IMR-90 (cell line): Measurements from ENCODE around the gene TRAP1. TPM values are rescaled to one million over a fixed set of nuclear protein-coding genes. Genes with fewer than 3 reads are reported as not detected.

Source experiments
- ATAC-seq: fragments of 200-7000 bp; cut with Tn5 transposase; 2 replicates; pipeline ENCODE4 v1.9.1; 2020; ENCODE audit warnings: low read depth, mild to moderate bottlenecking, moderate library complexity
- BruUV-seq: library from RNA; stranded (reverse); fragments of 400-500 nt; replicated peaks from 2 replicates; lab custom pipeline; 2021; lab: Mats Ljungman, UMichigan
- CTCF ChIA-PET: fragments of 300-600 bp; formaldehyde crosslinking; extraction: SDS; loops from one replicate; lab custom pipeline; 2021; ENCODE audit warnings: antibody characterized with exemption; lab: Yijun Ruan, JAX
- POLR2A ChIA-PET: fragments of 300-600 bp; sonication (Branson Sonifier 250); formaldehyde crosslinking; loops from one replicate; lab custom pipeline; 2022; ENCODE audit warnings: antibody characterized with exemption; ENCODE audit not compliant: unreplicated experiment; lab: Charles Lee
- DNase-seq: peaks from one replicate; pipeline ENCODE4 v3.0.0; 2013
- H2AFZ ChIP-seq: replicated peaks from 2 replicates; pipeline ENCODE3; 2013; ENCODE audit warnings: low read length, mild to moderate bottlenecking; ENCODE audit not compliant: poor library complexity
- H2AK5ac ChIP-seq: 2 replicates; pipeline ENCODE4 v1.6.1; 2013; ENCODE audit warnings: low read depth, low read length, inconsistent platforms
- H2AK9ac ChIP-seq: replicated peaks from 2 replicates; pipeline ENCODE3; 2013; ENCODE audit warnings: mild to moderate bottlenecking, low read depth, low read length, moderate library complexity; ENCODE audit not compliant: poor library complexity
- H2BK120ac ChIP-seq: 2 replicates; pipeline ENCODE4 v1.6.1; 2013; ENCODE audit warnings: low read depth, low read length, inconsistent platforms
- H2BK15ac ChIP-seq: 3 replicates; pipeline ENCODE4 v1.6.1; 2013; ENCODE audit warnings: low read depth, low read length, inconsistent platforms
- H2BK20ac ChIP-seq: 2 replicates; pipeline ENCODE4 v1.6.1; 2013; ENCODE audit warnings: low read depth, mild to moderate bottlenecking, inconsistent platforms, low read length, moderate library complexity
- H2BK5ac ChIP-seq: 2 replicates; pipeline ENCODE4 v1.6.1; 2013; ENCODE audit warnings: mild to moderate bottlenecking, low read depth, low read length, inconsistent platforms; ENCODE audit not compliant: poor library complexity, severe bottlenecking
- H3K14ac ChIP-seq: replicated peaks from 2 replicates; pipeline ENCODE4 v1.6.1; 2013; ENCODE audit warnings: low read depth, low read length, inconsistent platforms
- H3K18ac ChIP-seq: 2 replicates; pipeline ENCODE4 v1.6.1; 2013; ENCODE audit warnings: low read depth, low read length, control low read depth
- H3K23ac ChIP-seq: 2 replicates; pipeline ENCODE4 v1.6.1; 2013; ENCODE audit warnings: low read depth, low read length, inconsistent platforms
- H3K27ac ChIP-seq: 2 replicates; pipeline ENCODE4 v1.5.1; 2013; ENCODE audit warnings: mild to moderate bottlenecking, control low read depth, low read length; ENCODE audit not compliant: insufficient read depth
- H3K27me3 ChIP-seq: 2 replicates; pipeline ENCODE4 v1.6.1; 2013; ENCODE audit warnings: low read length; ENCODE audit not compliant: control insufficient read depth, insufficient read depth
- H3K36me3 ChIP-seq: 2 replicates; pipeline ENCODE4 v1.6.1; 2013; ENCODE audit warnings: low read length, mixed read lengths; ENCODE audit not compliant: control insufficient read depth, insufficient read depth
- H3K4ac ChIP-seq: 2 replicates; pipeline ENCODE4 v1.6.1; 2013; ENCODE audit warnings: low read depth, low read length, inconsistent platforms
- H3K4me1 ChIP-seq: 2 replicates; pipeline ENCODE4 v1.6.1; 2013; ENCODE audit warnings: low read length, mixed read lengths; ENCODE audit not compliant: control insufficient read depth, insufficient read depth
- H3K4me2 ChIP-seq: 2 replicates; pipeline ENCODE4 v1.6.1; 2013; ENCODE audit warnings: low read depth, mild to moderate bottlenecking, control low read depth, low read length, moderate library complexity
- H3K4me3 ChIP-seq: 2 replicates; pipeline ENCODE4 v1.5.1; 2013; ENCODE audit warnings: low read depth, mild to moderate bottlenecking, control low read depth, low read length, moderate library complexity; ENCODE audit not compliant: insufficient read depth
- H3K56ac ChIP-seq: 2 replicates; pipeline ENCODE4 v1.6.1; 2013; ENCODE audit warnings: low read length, inconsistent platforms; ENCODE audit not compliant: insufficient read depth; ENCODE audit errors: extremely low read depth
- H3K79me1 ChIP-seq, 2 experiments: 2 replicates each; pipeline ENCODE4 v1.6.1; 2013; ENCODE audit warnings: low read length in 2 of 2, inconsistent platforms in 1 of 2, low read depth in 1 of 2
- H3K9ac ChIP-seq: 2 replicates; pipeline ENCODE4 v1.6.1; 2013; ENCODE audit warnings: low read depth, low read length, control low read depth
- H3K9me1 ChIP-seq: 2 replicates; pipeline ENCODE4 v1.6.1; 2013; ENCODE audit warnings: low read length, inconsistent platforms; ENCODE audit not compliant: insufficient read depth
- H3K9me3 ChIP-seq: 2 replicates; pipeline ENCODE4 v1.6.1; 2013; ENCODE audit warnings: low read length; ENCODE audit not compliant: control insufficient read depth, insufficient read depth
- H4K20me1 ChIP-seq: 2 replicates; pipeline ENCODE4 v1.6.1; 2013; ENCODE audit warnings: low read length, inconsistent platforms; ENCODE audit not compliant: insufficient read depth
- H4K5ac ChIP-seq: 2 replicates; pipeline ENCODE4 v1.6.1; 2013; ENCODE audit warnings: mild to moderate bottlenecking, low read depth, low read length, control low read depth
- H4K8ac ChIP-seq, 2 experiments: 2 replicates each; pipeline ENCODE4 v1.6.1; 2013; ENCODE audit warnings: low read depth in 2 of 2, low read length in 2 of 2, control low read depth in 1 of 2, inconsistent platforms in 1 of 2
- H4K91ac ChIP-seq: 2 replicates; pipeline ENCODE4 v1.6.1; 2013; ENCODE audit warnings: low read depth, low read length, inconsistent platforms; ENCODE audit not compliant: insufficient read depth
- CHD1 ChIP-seq: IDR thresholded peaks from 2 replicates; pipeline ENCODE4 v1.6.1; 2012; ENCODE audit warnings: low read depth, low read length, improper control_type of control experiment
- ELK1 ChIP-seq: fragments of 150-350 bp; IDR thresholded peaks from 2 replicates; pipeline ENCODE4 v1.6.1; 2016; ENCODE audit warnings: low read depth, mild to moderate bottlenecking, low read length, moderate library complexity, borderline replicate concordance
- MXI1 ChIP-seq: IDR thresholded peaks from 2 replicates; pipeline ENCODE4 v1.6.1; 2012; ENCODE audit warnings: low read depth, mild to moderate bottlenecking, low read length, moderate library complexity, borderline replicate concordance
- POLR2A ChIP-seq: IDR thresholded peaks from 2 replicates; pipeline ENCODE4 v1.6.1; 2012; ENCODE audit warnings: mild to moderate bottlenecking, low read depth, low read length
- RCOR1 ChIP-seq: IDR thresholded peaks from 2 replicates; pipeline ENCODE4 v1.6.1; 2012; ENCODE audit warnings: mild to moderate bottlenecking, low read length, improper control_type of control experiment; ENCODE audit not compliant: insufficient replicate concordance
- RFX5 ChIP-seq: IDR thresholded peaks from 2 replicates; pipeline ENCODE4 v1.8.0; 2012; ENCODE audit warnings: low read depth, mild to moderate bottlenecking, low read length, moderate library complexity
- WGBS, 2 experiments: methylation state at CpG; one replicate each; pipeline versions ENCODE4 v1.1.5 to v1.1.7; 2013; ENCODE audit warnings: missing lambda C conversion rate in 2 of 2; ENCODE audit not compliant: insufficient read length in 1 of 2; ENCODE audit errors: extremely low coverage in 2 of 2; 5-methylcytosine and 5-hydroxymethylcytosine counted together
- dilution Hi-C: fragments of 300-500 bp; cut with HindIII; formaldehyde crosslinking; loops from one replicate; pipeline ENCODE4 v1.14.3; 2018; ENCODE audit warnings: low sequenced_read_pairs; ENCODE audit not compliant: unreplicated experiment
- in situ Hi-C: fragments of 300-500 bp; cut with MboI; formaldehyde crosslinking; loops from 3 replicates; pipeline ENCODE4 v1.14.3; 2019; ENCODE audit warnings: low sequenced_read_pairs, inconsistent platforms, mixed read lengths
- intact Hi-C: fragments of 100-400 bp; cut with micrococcal nuclease; formaldehyde crosslinking; loops from 2 replicates; pipeline ENCODE4 v1.10.0; 2022
- polyA plus RNA-seq, 3 experiments: library from polyadenylated mRNA; depleted of rRNA; stranded (reverse); fragments of >200 nt; gene quantifications; 2 replicates each; pipeline ENCODE4 v1.2.3, GENCODE V29; 2012; ENCODE audit warnings: low replicate concordance in 1 of 3
- total RNA-seq: library from RNA; depleted of rRNA; stranded (reverse); fragments of >200 nt; gene quantifications from 2 replicates; pipeline ENCODE4 v1.2.3, GENCODE V29; 2012
- TF ChIP-seq, protein P1 (sequence below): fragments of 150-350 bp; IDR thresholded peaks from 2 replicates; pipeline ENCODE4 v1.6.1; 2017; ENCODE audit warnings: mild to moderate bottlenecking, antibody characterized with exemption, low read length, low read depth

TRAP1 gene
- total and polyA plus RNA-seq, 2 of the 4 experiments (the other 2 are of a cell fraction) = 139 to 145 TPM

DNA sequence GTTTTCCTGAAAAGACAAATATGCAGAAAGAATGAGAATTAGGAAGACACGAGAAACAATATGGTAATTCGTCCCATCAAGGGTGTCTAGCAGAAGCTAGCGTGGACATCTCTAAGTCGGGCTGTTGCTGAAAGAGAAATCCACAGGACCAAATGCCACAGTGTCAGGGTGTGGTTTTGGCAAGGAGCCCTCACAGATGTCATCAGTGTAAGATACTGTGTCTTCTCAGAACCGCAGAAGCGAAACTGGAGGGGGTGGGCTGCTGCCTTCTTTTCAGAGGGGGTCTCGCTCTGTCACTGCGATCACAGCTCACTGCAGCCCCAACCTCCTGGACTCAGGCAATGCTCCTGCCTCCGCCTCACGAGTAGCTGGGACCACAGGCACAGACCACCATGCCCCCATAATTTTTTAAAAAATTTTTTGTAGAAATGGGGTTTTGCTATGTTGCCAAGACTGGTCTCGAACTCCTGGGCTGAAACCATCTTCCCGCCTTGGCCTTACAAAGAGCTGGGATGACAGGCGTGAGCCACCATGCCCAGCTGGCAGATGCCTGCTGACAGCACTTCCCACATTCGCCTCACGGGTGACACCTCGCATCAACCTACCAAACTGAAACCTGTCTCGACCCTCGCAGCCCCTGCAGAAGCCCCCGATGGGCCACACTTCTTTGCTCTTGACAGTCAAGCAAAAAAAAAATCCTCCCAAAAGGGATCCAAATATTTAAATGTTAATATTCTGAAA is 26.2 kb downstream of the TRAP1 start:
- H2AK9ac ChIP-seq = peak overlapping the region; percentile 79
- H3K9ac ChIP-seq = no peak overlapping the region
- H3K56ac ChIP-seq = no peak overlapping the region
- peak overlapping the region; percentile 91 for H2AFZ ChIP-seq
- H3K18ac ChIP-seq = no peak overlapping the region
- dilution Hi-C loops (no loop called here), in situ Hi-C loops (no loop called here), intact Hi-C loops (loop anchor here (1.0 to 10.0 kb wide), 5 partner anchors 164 to 564 kb away; partner anchors contain the start of gene ADCY9)
- POLR2A ChIA-PET = no interaction called here
- no peak for TF ChIP-seq MXI1
- no peak for TF ChIP-seq RFX5
- TF ChIP-seq, protein P1, sequence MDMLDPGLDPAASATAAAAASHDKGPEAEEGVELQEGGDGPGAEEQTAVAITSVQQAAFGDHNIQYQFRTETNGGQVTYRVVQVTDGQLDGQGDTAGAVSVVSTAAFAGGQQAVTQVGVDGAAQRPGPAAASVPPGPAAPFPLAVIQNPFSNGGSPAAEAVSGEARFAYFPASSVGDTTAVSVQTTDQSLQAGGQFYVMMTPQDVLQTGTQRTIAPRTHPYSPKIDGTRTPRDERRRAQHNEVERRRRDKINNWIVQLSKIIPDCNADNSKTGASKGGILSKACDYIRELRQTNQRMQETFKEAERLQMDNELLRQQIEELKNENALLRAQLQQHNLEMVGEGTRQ = no peak
- no peak for TF ChIP-seq ELK1
- TF ChIP-seq CHD1 = no peak
- TF ChIP-seq RCOR1 = no peak
- TF ChIP-seq POLR2A = no peak
- peak overlapping the region; percentile 51; the same call in 1 of the 2 replicates for H2AK5ac ChIP-seq
- BruUV-seq = no TSS peak
- H3K4me2 ChIP-seq = no peak overlapping the region
- H4K91ac ChIP-seq = peak overlapping the region; percentile 37; the same call in 1 of the 2 replicates
- CTCF ChIA-PET = interaction anchor here (0.7 to 1.1 kb wide), 6 partner anchors 8 to 187 kb away, joined by 3 to 6 read pairs (median 4); no protein-coding TSS in a partner anchor
- H2BK15ac ChIP-seq = no peak overlapping the region
- no peaks in the 10 kb centered on the region for H3K9me3 ChIP-seq
- peak overlapping the region; percentile 51; the same call in 1 of the 2 replicates for H4K5ac ChIP-seq
- H3K9me1 ChIP-seq = 0 out of 2 replicates have a peak, but pooled peaks cover 8% of the 10 kb centered on the region
- 84% methylated on average over 7 of the region's 19 CpGs; no CpG with 5 or more reads in 1 of the 2 experiments for WGBS, 2 experiments
- H4K8ac ChIP-seq = peak overlapping the region in 1 of 2 experiments; percentile 90; a peak in 2 of 4 replicates
- DNase-seq (no peak), ATAC-seq (peak; percentile 3; the same call in 1 of the 2 replicates)
- peaks cover 9% of the 10 kb centered on the region; the same call in 1 of the 2 replicates for H3K36me3 ChIP-seq
- H3K4ac ChIP-seq = peak overlapping the region; percentile 66
- H3K27ac ChIP-seq = no peak overlapping the region
- H3K14ac ChIP-seq = peak overlapping the region; percentile 62; the same call in 1 of the 2 replicates
- no peak overlapping the region; the same call in 1 of the 2 replicates for H3K23ac ChIP-seq
- H2BK20ac ChIP-seq = no peak overlapping the region
- H3K79me1 ChIP-seq = peaks cover 17 to 49% of the 10 kb centered on the region in 2 experiments
- no peak overlapping the region for H3K4me3 ChIP-seq
- H2BK120ac ChIP-seq = peak overlapping the region; percentile 70; the same call in 1 of the 2 replicates
- no peak overlapping the region for H2BK5ac ChIP-seq
- peaks cover 8% of the 10 kb centered on the region for H3K4me1 ChIP-seq
- no peaks in the 10 kb centered on the region for H3K27me3 ChIP-seq
- peaks cover 4% of the 10 kb centered on the region; the same call in 1 of the 2 replicates for H4K20me1 ChIP-seq
